A549 treated with AZD2906 at 1 μM for 4 hours (cell line): ENCODE data around the gene PPP1R14D. TPM values are rescaled to one million over a fixed set of nuclear protein-coding genes. Genes with fewer than 3 reads are reported as not detected.

ENCODE experiments used
- total RNA-seq: library from RNA; stranded (reverse); fragments of 200-300 nt; extraction: Qiagen RNA extraction; gene quantifications from 5 replicates; pipeline ENCODE4 v1.2.3, GENCODE V29; 2022

PPP1R14D gene, protein sequence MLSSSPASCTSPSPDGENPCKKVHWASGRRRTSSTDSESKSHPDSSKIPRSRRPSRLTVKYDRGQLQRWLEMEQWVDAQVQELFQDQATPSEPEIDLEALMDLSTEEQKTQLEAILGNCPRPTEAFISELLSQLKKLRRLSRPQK
- 0.14 to 0.21 TPM (median 0.17 TPM) in 3 of 5 replicates, not detected in the others for total RNA-seq

DNA sequence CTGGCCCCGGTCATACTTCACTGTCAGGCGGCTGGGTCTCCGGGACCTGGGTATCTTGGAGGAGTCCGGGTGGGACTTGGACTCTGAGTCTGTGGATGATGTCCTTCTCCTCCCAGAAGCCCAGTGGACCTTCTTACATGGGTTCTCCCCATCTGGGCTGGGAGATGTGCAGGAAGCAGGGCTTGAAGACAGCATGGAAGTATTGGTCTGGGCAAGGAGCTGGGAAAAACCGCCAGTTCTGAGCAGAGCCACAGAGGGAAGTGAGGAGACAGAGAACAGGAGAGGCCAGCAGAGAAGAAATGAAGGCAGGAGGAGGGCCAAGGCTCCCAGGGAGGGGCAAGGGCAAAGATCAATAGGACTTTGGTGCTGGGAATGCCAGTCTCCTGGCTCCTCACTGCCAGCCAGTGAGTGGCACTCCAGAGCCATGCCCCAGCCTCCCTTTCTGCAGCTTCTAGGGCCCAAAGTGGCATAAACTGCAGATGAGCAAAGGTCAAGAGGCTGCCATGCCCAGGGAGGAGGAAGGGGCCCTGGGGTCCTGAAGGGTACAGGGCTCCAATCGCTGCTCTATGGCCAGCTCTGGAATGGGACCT lies at the start of gene PPP1R14D:
TSS of gene PPP1R14D (minus strand) at position 262 of the 590 bp plus-strand sequence. CDS start at position 195, 67 bp downstream.

DNA sequence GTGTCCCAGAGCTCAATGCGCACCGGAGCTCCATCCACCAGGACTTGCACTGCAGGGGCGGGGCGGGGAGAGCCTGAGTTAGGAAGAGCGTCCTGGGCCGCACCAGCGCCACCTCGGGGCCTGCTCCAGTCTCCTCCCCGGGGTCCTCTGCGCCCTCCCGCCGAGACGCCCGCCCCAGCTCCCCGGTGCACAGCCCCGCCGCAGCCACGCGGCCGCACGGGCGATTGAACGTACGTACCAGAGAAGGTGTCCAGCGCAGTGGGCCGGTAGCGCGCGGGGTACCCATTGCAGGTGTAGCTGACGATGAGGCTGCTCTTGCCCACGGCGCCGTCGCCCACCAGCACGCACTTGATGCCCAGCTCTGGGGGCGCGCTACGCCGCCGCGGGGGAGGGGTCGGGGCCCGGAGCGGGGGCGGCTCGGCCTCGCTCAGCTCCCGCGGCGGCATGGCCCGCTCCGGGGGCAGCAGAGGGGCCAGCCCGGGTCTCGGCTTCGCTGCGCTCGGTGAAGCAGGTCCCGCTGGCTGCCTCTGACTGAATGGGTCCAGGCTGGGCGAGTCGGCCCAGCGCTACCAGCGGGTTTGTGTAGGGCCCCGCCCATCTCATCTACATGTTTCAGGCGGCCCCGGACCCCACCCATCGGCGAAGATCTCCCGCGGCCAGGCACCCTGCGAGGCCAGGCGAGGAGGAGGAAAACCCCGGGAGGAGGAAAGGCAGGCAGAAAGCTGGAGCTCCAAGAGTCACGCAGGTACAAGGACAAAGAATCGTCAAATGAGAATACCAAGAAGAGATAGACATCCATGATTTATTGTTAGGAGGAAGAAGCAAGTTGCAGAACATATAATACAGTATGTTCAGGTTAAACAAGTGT lies 45.4 kb upstream of the PPP1R14D start, which contains the start of gene RHOV:
TSS of gene RHOV (minus strand) at position 541 of the 868 bp plus-strand sequence. CDS start at position 446, 95 bp downstream.

DNA sequence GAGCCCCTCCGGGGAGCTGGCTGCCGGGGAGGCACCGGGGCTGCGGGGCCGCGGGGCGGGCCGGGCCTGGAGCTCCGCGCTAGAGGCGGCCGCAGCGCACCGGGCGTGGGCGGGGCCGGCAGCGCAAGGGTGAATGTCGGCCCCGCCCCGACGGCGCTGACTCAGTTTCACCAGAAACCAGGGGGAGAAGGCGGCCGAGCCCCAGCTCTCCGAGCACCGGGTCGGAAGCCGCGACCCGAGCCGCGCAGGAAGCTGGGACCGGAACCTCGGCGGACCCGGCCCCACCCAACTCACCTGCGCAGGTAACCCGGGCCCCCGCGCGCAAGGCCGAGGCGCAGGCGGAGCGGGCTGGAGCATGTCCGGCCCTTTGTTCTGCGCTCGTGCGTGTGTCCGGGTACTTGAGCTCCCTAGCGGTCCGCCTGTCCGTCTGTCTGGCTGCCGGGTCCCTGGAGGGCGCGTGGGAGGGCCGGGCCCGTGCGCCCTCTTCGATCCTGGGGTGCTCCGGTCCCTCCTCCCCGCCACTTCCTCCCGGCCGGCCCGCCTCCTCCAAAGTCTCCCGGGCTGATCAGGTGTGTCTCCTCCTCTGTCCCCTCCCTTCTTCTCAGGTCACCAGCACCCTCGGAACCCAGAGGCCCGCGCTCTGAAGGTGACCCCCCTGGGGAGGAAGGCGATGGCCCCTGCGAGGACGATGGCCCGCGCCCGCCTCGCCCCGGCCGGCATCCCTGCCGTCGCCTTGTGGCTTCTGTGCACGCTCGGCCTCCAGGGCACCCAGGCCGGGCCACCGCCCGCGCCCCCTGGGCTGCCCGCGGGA lies 15.6 kb upstream of the PPP1R14D start, which contains the start of gene SPINT1:
TSS of gene SPINT1 (plus strand) at position 164 of the 811 bp plus-strand sequence. CDS start at position 671, 507 bp downstream.

DNA sequence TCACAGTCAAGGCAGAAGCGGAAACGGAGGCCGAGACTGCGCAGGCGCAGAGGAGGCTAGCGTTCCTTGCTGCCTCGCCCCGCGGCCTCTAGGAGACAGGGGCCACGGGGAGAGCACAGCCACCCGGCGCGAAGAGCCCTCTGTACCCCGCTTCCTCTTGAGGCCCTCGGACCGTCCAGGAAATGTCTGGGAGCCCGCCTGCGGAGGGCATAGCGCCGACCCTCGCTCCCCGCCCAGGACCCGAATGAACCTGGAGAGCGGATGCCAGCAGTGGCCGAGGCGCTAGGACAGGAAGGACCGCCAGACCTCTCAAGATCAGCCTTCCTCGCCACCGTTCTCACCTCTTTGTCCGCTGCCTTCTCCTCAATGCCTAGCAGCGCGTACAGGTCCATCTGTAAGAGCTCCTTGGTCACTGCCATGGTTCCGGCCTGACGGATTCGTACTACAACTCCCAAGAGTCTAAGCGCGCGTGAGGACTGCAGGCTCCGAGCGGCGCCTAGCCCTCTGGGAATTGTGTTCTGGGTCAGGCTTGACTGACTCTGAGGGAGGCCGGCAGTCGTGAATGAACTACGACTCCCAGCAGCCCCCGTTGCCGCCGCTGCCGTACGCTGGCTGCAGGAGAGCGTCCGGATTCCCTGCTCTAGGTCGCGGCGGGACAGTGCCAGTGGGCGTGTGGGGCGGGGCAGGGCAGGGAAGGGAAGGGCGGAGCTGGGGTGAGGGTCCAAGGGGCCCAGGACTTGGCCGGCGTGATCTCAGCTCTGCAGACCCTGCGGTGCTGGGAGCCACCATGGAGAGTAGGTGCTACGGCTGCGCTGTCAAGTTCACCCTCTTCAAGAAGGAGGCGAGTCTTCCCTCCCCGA lies 21.2 kb downstream of the PPP1R14D start, which contains the start of the genes DNAJC17 and ZFYVE19:
TSS of gene DNAJC17 (minus strand) at position 446 of the 860 bp plus-strand sequence. CDS start at position 419, 27 bp downstream.
TSS of gene ZFYVE19 (plus strand) at position 62 of the 860 bp plus-strand sequence. CDS start at position 563, 501 bp downstream.

DNA sequence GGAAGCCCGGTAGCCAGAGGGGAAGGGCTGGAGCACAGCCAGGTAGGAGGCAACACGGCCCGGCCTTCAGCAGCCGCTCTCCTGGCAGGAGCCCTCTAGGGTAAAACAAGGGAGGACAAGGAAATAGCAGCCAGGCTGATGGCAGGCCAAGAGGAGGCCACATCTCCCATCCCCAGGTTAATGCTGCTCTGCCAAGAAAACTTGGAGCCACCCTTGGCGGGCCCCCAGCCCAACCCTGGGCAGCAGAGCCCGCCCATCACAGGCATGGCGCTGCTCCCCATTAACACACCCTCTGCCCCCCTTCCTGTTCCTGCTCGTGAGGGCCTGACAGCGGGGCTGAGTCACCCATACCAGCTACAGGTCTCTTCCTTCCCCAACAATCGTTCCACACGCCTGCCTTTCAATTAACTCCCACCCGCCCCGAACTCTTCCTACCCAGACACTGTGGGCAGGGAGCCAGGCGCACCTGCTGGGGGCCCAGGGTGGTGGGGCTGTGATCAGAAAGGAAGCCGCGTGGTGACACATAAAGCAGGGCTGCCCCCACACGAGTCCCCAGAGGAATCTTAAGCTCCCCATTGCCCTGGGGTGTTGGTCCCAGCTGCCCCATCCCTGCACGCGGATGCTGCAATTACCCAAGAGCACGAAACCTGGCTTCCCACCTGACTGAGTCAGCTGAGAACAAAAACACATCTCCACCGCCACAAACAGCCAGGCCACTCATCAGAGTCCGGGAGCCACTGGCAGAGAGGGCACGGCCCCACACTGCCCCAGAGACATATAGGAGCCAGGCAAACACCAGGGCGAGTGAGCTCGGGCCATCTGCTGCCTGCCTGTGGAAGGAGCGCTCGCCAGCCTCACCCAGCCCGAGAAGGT lies 59.0 kb downstream of the PPP1R14D start, which contains the start of gene C15orf62:
TSS of gene C15orf62 (plus strand) at position 707 of the 873 bp plus-strand sequence. CDS start 516 bp downstream, outside the sequence.

Other genes starting within 250 kb of the PPP1R14D start
- 5.3 to 8.2 TPM (median 6.1 TPM) in 5 replicates for gene KNL1, start 234.5 kb downstream of the PPP1R14D start, total RNA-seq
- gene RAD51, start 133.5 kb downstream of the PPP1R14D start, total RNA-seq = 17.9 to 21.0 TPM (median 20.6 TPM) in 5 replicates
- gene RMDN3, start 73.5 kb downstream of the PPP1R14D start, total RNA-seq = 20.7 to 22.6 TPM (median 21.8 TPM) in 5 replicates
- 7.1 to 9.5 TPM (median 8.3 TPM) in 5 replicates for gene GCHFR, start 64.6 kb downstream of the PPP1R14D start, total RNA-seq
- gene C15orf62, start 58.7 kb downstream of the PPP1R14D start, total RNA-seq = 0.03 to 0.06 TPM (median 0.04 TPM) in 4 of 5 replicates, not detected in the other
- gene ZFYVE19, start 21.6 kb downstream of the PPP1R14D start, total RNA-seq = 15.4 to 18.5 TPM (median 17.0 TPM) in 5 replicates
- 19.6 to 25.2 TPM (median 23.2 TPM) in 5 replicates for gene DNAJC17, start 21.2 kb downstream of the PPP1R14D start, total RNA-seq
- gene SPINT1, start 15.3 kb upstream of the PPP1R14D start, total RNA-seq = 0.55 to 1.1 TPM (median 0.73 TPM) in 5 replicates
- 2.9 to 4.4 TPM (median 3.7 TPM) in 5 replicates for gene RHOV, start 45.5 kb upstream of the PPP1R14D start, total RNA-seq
- 21.3 to 23.1 TPM (median 22.5 TPM) in 5 replicates for gene VPS18, start 65.7 kb upstream of the PPP1R14D start, total RNA-seq
- gene DLL4, start 100.6 kb upstream of the PPP1R14D start, total RNA-seq = 2.0 to 2.9 TPM (median 2.5 TPM) in 5 replicates
- gene CHAC1, start 124.8 kb upstream of the PPP1R14D start, total RNA-seq = 5.7 to 14.5 TPM (median 9.2 TPM) in 5 replicates